A673 (cell line): Measurements from ENCODE around the gene ZNF653. TPM values are rescaled to one million over a fixed set of nuclear protein-coding genes. Genes with fewer than 3 reads are reported as not detected.

Source experiments
- BruUV-seq: library from RNA; stranded (reverse); fragments of 400-500 nt; replicated peaks from 2 replicates; lab custom pipeline; 2021; lab: Mats Ljungman, UMichigan
- CTCF ChIA-PET: fragments of 300-600 bp; sonication (Branson Sonifier 250); formaldehyde crosslinking; loops from one replicate; lab custom pipeline; 2022; ENCODE audit warnings: antibody characterized with exemption; lab: Charles Lee
- POLR2A ChIA-PET: fragments of 300-600 bp; sonication (Branson Sonifier 250); formaldehyde crosslinking; loops from one replicate; lab custom pipeline; 2022; ENCODE audit warnings: antibody characterized with exemption; ENCODE audit not compliant: low non-redundant PET; lab: Charles Lee
- DNase-seq: peaks from one replicate; pipeline ENCODE4 v3.0.0-alpha.2; 2015; ENCODE audit warnings: low spot score
- H3K27ac ChIP-seq: fragments of 200-600 bp; sonication (generic); 2 replicates; pipeline ENCODE4 v1.5.1; 2016; ENCODE audit warnings: mixed run types, low read depth, mild to moderate bottlenecking, mixed read lengths, antibody characterized with exemption, low read length; ENCODE audit not compliant: poor library complexity, severe bottlenecking
- H3K27me3 ChIP-seq: fragments of 200-600 bp; sonication (generic); replicated peaks from 2 replicates; pipeline ENCODE4 v1.6.1; 2017; ENCODE audit warnings: mixed run types, low read depth, mild to moderate bottlenecking, mixed read lengths, antibody characterized with exemption, low read length; ENCODE audit not compliant: insufficient read depth, poor library complexity
- H3K36me3 ChIP-seq: fragments of 200-600 bp; sonication (generic); 2 replicates; pipeline ENCODE4 v1.6.1; 2016; ENCODE audit warnings: mixed run types, mild to moderate bottlenecking, mixed read lengths, antibody characterized with exemption, low read length; ENCODE audit not compliant: insufficient read depth, poor library complexity, severe bottlenecking
- H3K4me1 ChIP-seq: fragments of 200-600 bp; sonication (generic); 2 replicates; pipeline ENCODE4 v1.6.1; 2017; ENCODE audit warnings: mixed run types, mild to moderate bottlenecking, mixed read lengths, antibody characterized with exemption, low read length; ENCODE audit not compliant: insufficient read depth, poor library complexity, severe bottlenecking
- H3K4me3 ChIP-seq: fragments of 200-600 bp; sonication (generic); 2 replicates; pipeline ENCODE4 v1.5.1; 2016; ENCODE audit warnings: low read depth, mixed run types, mild to moderate bottlenecking, mixed read lengths, low read length; ENCODE audit not compliant: poor library complexity, severe bottlenecking
- H3K9me3 ChIP-seq: fragments of 200-600 bp; sonication (generic); 2 replicates; pipeline ENCODE4 v1.6.1; 2016; ENCODE audit warnings: mixed run types, low read depth, mild to moderate bottlenecking, mixed read lengths, antibody characterized with exemption, low read length; ENCODE audit not compliant: poor library complexity, severe bottlenecking
- CTCF ChIP-seq: fragments of 300-800, 200-600 bp; sonication (generic); conservative IDR thresholded peaks from 2 replicates; pipeline ENCODE4 v1.5.1; 2017; ENCODE audit warnings: low read depth, mild to moderate bottlenecking, antibody characterized with exemption, low read length, moderate library complexity, mixed read lengths
- EZH2 ChIP-seq: fragments of 200-600 bp; sonication (generic); IDR thresholded peaks from 2 replicates; pipeline ENCODE4 v1.6.1; 2017; ENCODE audit warnings: borderline replicate concordance, low read depth, mild to moderate bottlenecking, mixed read lengths, antibody characterized with exemption, low read length; ENCODE audit not compliant: poor library complexity, severe bottlenecking
- intact Hi-C: fragments of 100-400 bp; cut with micrococcal nuclease; formaldehyde crosslinking; loops from one replicate; pipeline ENCODE4 v1.10.0; 2022; ENCODE audit not compliant: unreplicated experiment
- total RNA-seq: library from RNA; stranded (reverse); gene quantifications from 2 replicates; pipeline ENCODE4 v1.2.3, GENCODE V29; 2021

Gene ZNF653
- total RNA-seq, 1 experiment from 2014 or later, result 15.9 TPM

- H3K27me3 ChIP-seq, result no peaks in the 10 kb centered on the region
- ChIA-PET POLR2A (no interaction called here), CTCF (no interaction called here)
- peaks cover 2% of the 10 kb centered on the region for H3K4me1 ChIP-seq
- intact Hi-C loops, result no loop called here
- no peak for DNase-seq
- no peak overlapping the region for H3K4me3 ChIP-seq
- H3K9me3 ChIP-seq, result no peaks in the 10 kb centered on the region
- H3K36me3 ChIP-seq, result peaks cover 21% of the 10 kb centered on the region
- BruUV-seq, result no TSS peak
- TF ChIP-seq CTCF (no peak), EZH2 (no peak)
- H3K27ac ChIP-seq, result no peak overlapping the region
Measured at GRCh38 chr19:11552666-11553372, 47.2 kb upstream of the ZNF653 start.

- Histone ChIP-seq H3K36me3 (peaks cover 21% of the 10 kb centered on the region), H3K27ac (no peak overlapping the region), H3K4me3 (no peak overlapping the region), H3K27me3 (no peaks in the 10 kb centered on the region), H3K4me1 (no peaks in the 10 kb centered on the region), H3K9me3 (no peaks in the 10 kb centered on the region)
- DNase-seq, result no peak
- intact Hi-C loops, result no loop called here
- POLR2A ChIA-PET, result no interaction called here
- no TSS peak for BruUV-seq
- CTCF ChIA-PET, result interaction anchor here (0.5 kb wide), 1 partner anchor 69 kb away, joined by 3 read pairs; no protein-coding TSS in a partner anchor
- peak; percentile 58 for TF ChIP-seq CTCF
- no peak for TF ChIP-seq EZH2
Measured at GRCh38 chr19:11551603-11552235, 46.1 kb upstream of the ZNF653 start.

- no TSS peak for BruUV-seq
- intact Hi-C loops, result no loop called here
- ChIA-PET POLR2A (no interaction called here), CTCF (no interaction called here)
- no peaks in the 10 kb centered on the region for H3K27me3 ChIP-seq
- H3K4me3 ChIP-seq, result no peak overlapping the region
- TF ChIP-seq EZH2, result no peak
- TF ChIP-seq CTCF, result no peak
- no peaks in the 10 kb centered on the region for H3K9me3 ChIP-seq
- H3K4me1 ChIP-seq, result no peaks in the 10 kb centered on the region
- DNase-seq, result no peak
- H3K27ac ChIP-seq, result no peak overlapping the region
- H3K36me3 ChIP-seq, result peaks cover 18% of the 10 kb centered on the region
Measured at GRCh38 chr19:11550265-11550664, 44.6 kb upstream of the ZNF653 start.
